Esophagus muscularis mucosa (tissue), 4 donors: Measurements from ENCODE around the gene PARD3B.

Experiments
- EP300 ChIP-seq: sonication (generic); formaldehyde crosslinking; IDR thresholded peaks from one replicate; pipeline ENCODE4 v1.6.1; 2017; ENCODE audit warnings: antibody characterized with exemption
- POLR2AphosphoS5 ChIP-seq, 2 donors: sonication (generic); formaldehyde crosslinking; IDR thresholded peaks; one replicate each; pipeline ENCODE4 v1.6.1; 2017; ENCODE audit warnings: antibody characterized with exemption in 2 of 2
- TF ChIP-seq, protein P1 (sequence below), 3 experiments: fragments of 200-600 bp in 2 of 3; fragments of 450-650 bp in 1 of 3; sonication (generic) in 2 of 3; IDR thresholded peaks; one replicate each; pipeline ENCODE4 v1.5.1; 2017 to 2019; ENCODE audit warnings: antibody characterized with exemption in 3 of 3, mild to moderate bottlenecking in 2 of 3, moderate library complexity in 1 of 3

DNA sequence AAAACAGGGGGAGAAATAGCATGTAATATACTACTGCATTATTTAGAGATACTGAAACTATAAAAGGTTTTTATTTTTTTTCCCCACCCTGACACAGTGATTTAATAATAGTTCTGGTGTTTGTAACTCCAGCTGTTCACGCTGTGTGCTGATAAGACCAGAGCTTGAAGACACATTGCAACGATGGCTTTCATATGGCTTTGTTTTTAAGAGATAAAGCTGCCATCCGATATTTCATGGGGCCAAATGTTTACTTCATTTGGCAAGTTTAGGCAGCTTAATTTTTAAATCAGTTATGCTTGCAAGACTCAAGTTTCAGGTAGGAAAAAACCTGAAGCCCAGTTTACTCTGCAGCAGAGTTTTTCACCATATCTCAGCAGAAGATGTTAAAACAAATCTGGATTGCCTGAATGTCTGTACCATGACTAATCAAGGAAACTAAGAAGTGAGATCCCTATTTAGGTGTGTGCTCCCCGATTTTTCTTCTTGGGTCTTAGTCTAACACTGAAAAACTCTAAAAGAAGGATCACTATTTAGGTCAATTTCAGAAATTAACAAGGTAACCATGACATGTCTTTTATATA lies 508.6 kb downstream of the PARD3B start:
- TF ChIP-seq, protein P1, sequence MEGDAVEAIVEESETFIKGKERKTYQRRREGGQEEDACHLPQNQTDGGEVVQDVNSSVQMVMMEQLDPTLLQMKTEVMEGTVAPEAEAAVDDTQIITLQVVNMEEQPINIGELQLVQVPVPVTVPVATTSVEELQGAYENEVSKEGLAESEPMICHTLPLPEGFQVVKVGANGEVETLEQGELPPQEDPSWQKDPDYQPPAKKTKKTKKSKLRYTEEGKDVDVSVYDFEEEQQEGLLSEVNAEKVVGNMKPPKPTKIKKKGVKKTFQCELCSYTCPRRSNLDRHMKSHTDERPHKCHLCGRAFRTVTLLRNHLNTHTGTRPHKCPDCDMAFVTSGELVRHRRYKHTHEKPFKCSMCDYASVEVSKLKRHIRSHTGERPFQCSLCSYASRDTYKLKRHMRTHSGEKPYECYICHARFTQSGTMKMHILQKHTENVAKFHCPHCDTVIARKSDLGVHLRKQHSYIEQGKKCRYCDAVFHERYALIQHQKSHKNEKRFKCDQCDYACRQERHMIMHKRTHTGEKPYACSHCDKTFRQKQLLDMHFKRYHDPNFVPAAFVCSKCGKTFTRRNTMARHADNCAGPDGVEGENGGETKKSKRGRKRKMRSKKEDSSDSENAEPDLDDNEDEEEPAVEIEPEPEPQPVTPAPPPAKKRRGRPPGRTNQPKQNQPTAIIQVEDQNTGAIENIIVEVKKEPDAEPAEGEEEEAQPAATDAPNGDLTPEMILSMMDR (IDR thresholded peaks at IDR 0.05), result no peak
- no peak for TF ChIP-seq EP300
- no peak for TF ChIP-seq POLR2AphosphoS5 (IDR thresholded peaks at IDR 0.05)
